22Rv1 (cell line): ENCODE measurements around the gene DYRK1B.

Experiments
- ZFX ChIP-seq: fragments of 450-650 bp; IDR thresholded peaks from 2 replicates; pipeline ENCODE4 v1.6.1; 2017; ENCODE audit warnings: antibody characterized with exemption, borderline replicate concordance
- TF ChIP-seq, protein P1 (sequence below): fragments of 450-650 bp; IDR thresholded peaks from 2 replicates; pipeline ENCODE4 v1.5.1; 2017; ENCODE audit warnings: mild to moderate bottlenecking

DNA sequence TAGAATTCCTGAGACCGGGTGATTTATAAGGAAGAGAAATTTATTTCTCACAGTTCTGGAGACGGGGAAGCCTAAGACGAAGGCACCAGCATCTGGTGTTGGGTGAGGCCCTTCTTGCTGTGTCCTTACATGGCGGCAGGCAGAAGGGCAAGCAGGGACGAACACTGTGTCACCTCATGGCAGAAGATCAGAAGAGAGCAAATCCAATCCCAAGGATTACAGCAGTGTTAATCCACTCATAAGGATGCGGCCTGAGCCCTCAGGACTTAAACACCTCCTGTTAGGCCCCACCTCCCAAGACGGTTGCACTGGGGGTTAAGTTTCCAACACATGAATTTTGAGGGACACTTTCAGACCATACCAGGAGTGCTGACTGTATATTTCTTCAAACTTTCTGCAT is 18.9 kb upstream of the DYRK1B start:
- TF ChIP-seq, protein P1, sequence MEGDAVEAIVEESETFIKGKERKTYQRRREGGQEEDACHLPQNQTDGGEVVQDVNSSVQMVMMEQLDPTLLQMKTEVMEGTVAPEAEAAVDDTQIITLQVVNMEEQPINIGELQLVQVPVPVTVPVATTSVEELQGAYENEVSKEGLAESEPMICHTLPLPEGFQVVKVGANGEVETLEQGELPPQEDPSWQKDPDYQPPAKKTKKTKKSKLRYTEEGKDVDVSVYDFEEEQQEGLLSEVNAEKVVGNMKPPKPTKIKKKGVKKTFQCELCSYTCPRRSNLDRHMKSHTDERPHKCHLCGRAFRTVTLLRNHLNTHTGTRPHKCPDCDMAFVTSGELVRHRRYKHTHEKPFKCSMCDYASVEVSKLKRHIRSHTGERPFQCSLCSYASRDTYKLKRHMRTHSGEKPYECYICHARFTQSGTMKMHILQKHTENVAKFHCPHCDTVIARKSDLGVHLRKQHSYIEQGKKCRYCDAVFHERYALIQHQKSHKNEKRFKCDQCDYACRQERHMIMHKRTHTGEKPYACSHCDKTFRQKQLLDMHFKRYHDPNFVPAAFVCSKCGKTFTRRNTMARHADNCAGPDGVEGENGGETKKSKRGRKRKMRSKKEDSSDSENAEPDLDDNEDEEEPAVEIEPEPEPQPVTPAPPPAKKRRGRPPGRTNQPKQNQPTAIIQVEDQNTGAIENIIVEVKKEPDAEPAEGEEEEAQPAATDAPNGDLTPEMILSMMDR: no peak
- TF ChIP-seq ZFX: no peak
